AG09319 (cell line): ENCODE data around the gene ROBO1.

ENCODE experiments used
- DNase-seq: peaks from one replicate; pipeline ENCODE4 v3.0.0-alpha.2; 2010; ENCODE audit warnings: low read depth; ENCODE audit errors: extremely low read depth
- CTCF ChIP-seq: IDR thresholded peaks from 2 replicates; pipeline ENCODE4 v1.5.1; 2011; ENCODE audit warnings: low read depth, mild to moderate bottlenecking, inconsistent platforms, low read length, moderate library complexity

Gene ROBO1

GRCh38 chr3:78875436-78875835 is 892.4 kb downstream of the ROBO1 start:
- no peak for TF ChIP-seq CTCF
- DNase-seq = no peak

GRCh38 chr3:78873641-78874040 is 894.2 kb downstream of the ROBO1 start:
- no peak for DNase-seq
- no peak for TF ChIP-seq CTCF

DNA sequence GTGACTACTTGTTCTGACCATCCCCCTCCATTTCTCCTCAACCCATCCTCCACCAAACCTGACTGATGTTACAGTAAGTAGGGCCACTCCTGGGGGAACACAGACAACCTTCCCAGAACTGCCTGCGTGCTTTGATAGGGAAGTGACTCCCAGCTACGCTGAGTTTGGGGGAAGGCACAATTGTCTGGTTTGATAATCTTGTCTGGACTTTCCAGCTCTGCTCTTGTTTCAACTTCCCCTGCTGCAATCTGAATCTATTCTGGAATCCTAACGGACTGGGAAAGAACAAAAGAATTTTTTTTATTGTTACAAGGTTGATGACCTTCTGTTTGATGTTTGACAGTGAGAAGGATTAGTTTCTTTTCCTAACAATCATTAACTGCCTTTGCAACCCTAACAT is 895.6 kb downstream of the ROBO1 start:
- no peak for DNase-seq
- no peak for TF ChIP-seq CTCF

- TF ChIP-seq CTCF = no peak
- no peak for DNase-seq
These were observed 896.8 kb downstream of the ROBO1 start for GRCh38 chr3:78871048-78871447.

DNA sequence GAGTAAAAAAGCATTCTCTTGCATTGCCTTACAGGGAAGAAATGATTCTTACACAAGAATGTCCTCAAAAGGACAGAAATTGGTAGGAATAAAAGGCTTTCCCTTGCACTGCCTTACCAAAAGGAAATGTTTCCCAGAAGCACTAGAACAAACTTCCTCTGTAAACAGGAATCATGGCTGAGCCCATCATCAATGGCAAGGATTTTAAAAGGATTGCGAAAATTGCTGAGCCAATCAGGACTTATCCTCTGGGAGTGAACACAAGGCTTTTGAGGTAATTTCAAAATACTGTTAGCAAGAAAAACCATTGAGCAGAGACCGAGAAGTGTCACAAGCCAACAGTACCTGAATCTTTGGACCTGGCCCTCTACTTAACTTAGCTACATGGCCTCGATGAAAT is 897.3 kb downstream of the ROBO1 start:
- TF ChIP-seq CTCF = no peak
- DNase-seq = no peak

- no peak for DNase-seq
- no peak for TF ChIP-seq CTCF
These were observed 899.2 kb downstream of the ROBO1 start for GRCh38 chr3:78868570-78868969.

DNA sequence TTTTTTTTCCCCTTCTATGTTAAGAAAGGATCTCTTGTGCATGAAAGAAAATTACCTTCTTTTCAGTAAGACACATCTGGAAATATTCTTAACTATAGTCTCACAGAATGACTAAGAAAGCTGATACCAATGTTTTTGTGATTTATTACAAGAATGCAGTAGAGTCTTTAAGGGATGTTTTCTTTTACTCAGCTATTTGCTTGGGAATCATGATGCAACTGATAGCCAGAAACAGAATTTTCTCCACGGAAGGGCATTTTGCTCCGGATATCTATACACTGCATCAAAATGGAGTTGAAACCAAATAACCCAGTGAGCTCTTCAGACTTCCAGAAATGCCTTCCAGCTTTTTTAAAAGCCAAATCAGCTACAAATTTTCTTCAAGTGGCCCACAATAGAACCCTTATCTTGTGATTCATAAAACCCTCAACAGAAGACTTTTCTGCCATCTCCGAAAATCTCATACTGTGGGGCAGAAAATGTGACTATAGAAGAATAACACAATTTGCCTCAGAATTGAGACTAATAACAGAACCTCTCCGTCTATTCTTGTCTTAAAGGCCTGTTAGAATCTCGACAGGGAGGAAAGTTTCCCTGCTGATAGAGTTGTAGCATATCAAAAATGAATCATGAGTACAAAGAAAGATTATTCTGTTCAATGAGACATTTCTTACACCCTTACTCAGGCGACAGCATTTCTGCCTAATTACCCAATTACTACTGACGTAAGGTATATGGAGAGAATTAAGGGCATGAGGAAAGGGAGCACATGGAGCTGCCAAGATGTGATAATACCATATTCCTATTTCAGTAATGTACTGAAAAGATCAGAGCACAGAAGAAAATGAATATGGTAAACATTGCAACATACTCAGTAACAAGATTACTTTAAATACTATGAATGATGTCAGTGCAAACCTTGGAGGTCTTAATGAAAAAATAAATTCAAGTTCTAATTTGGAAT is 900.1 kb downstream of the ROBO1 start:
- DNase-seq = no peak
- TF ChIP-seq CTCF = no peak
